Breast epithelium (tissue), 4 donors: ENCODE measurements around the gene RHBDL2. TPM values are rescaled to one million over a fixed set of nuclear protein-coding genes. Genes with fewer than 3 reads are reported as not detected.

Experiments used
- DNase-seq, 2 donors: peaks; one replicate each; pipeline ENCODE4 v3.0.0-alpha.2; 2019; ENCODE audit warnings: low spot score in 2 of 2
- H3K27ac ChIP-seq, 2 donors: fragments of 200-600 bp; sonication (generic) in 1 of 2; one replicate each; pipeline ENCODE4 v1.5.1; 2016 to 2019; ENCODE audit warnings: mild to moderate bottlenecking in 1 of 2
- H3K27me3 ChIP-seq, 2 donors: fragments of 200-600 bp; sonication (generic) in 1 of 2; one replicate each; pipeline versions ENCODE4 v1.5.1 to v1.6.0; 2017 to 2019; ENCODE audit warnings: control low read depth in 1 of 2, mild to moderate bottlenecking in 1 of 2
- H3K36me3 ChIP-seq: fragments of 200-600 bp; one replicate; pipeline ENCODE4 v1.5.1; 2019
- H3K4me1 ChIP-seq, 2 donors: fragments of 200-600 bp; sonication (generic); one replicate each; pipeline ENCODE4 v1.5.1; 2016 to 2019; ENCODE audit warnings: control low read depth in 1 of 2
- H3K4me3 ChIP-seq, 3 donors: fragments of 200-600 bp; sonication (generic); 1 replicate in 2 of 3; 2 replicates in 1 of 3; pipeline ENCODE4 v1.5.1; 2016 to 2019; ENCODE audit warnings: mild to moderate bottlenecking in 3 of 3, moderate library complexity in 2 of 3
- H3K9me3 ChIP-seq, 2 donors: fragments of 200-600 bp; sonication (generic) in 1 of 2; one replicate each; pipeline ENCODE4 v1.5.1; 2016 to 2019; ENCODE audit warnings: control low read depth in 1 of 2
- POLR2A ChIP-seq: fragments of 450-650 bp; IDR thresholded peaks from one replicate; pipeline ENCODE4 v1.6.1; 2016; ENCODE audit warnings: antibody characterized with exemption, mild to moderate bottlenecking, moderate library complexity
- POLR2AphosphoS5 ChIP-seq, 3 donors: sonication (generic); formaldehyde crosslinking; IDR thresholded peaks; one replicate each; pipeline ENCODE4 v1.6.1; 2017; ENCODE audit warnings: antibody characterized with exemption in 3 of 3
- intact Hi-C: fragments of 100-400 bp; cut with DNase I; formaldehyde crosslinking; loops from one replicate; pipeline ENCODE4 v1.15.1; 2023; ENCODE audit warnings: low total_unique reads
- total RNA-seq, 3 donors: library from RNA; depleted of rRNA; stranded (reverse); fragments of >200 nt; gene quantifications; one replicate each; pipeline ENCODE4 v1.1.0, GENCODE V29; 2016
- TF ChIP-seq, protein P1 (sequence below), 3 donors: fragments of 450-650 bp; IDR thresholded peaks; one replicate each; pipeline ENCODE4 v1.5.1; 2016 to 2017; ENCODE audit warnings: antibody characterized with exemption in 3 of 3, mild to moderate bottlenecking in 3 of 3, moderate library complexity in 3 of 3

The RHBDL2 gene
- total RNA-seq, 3 donors from 2014 or later, result 0.16 to 1.6 (median 0.33) TPM

DNA sequence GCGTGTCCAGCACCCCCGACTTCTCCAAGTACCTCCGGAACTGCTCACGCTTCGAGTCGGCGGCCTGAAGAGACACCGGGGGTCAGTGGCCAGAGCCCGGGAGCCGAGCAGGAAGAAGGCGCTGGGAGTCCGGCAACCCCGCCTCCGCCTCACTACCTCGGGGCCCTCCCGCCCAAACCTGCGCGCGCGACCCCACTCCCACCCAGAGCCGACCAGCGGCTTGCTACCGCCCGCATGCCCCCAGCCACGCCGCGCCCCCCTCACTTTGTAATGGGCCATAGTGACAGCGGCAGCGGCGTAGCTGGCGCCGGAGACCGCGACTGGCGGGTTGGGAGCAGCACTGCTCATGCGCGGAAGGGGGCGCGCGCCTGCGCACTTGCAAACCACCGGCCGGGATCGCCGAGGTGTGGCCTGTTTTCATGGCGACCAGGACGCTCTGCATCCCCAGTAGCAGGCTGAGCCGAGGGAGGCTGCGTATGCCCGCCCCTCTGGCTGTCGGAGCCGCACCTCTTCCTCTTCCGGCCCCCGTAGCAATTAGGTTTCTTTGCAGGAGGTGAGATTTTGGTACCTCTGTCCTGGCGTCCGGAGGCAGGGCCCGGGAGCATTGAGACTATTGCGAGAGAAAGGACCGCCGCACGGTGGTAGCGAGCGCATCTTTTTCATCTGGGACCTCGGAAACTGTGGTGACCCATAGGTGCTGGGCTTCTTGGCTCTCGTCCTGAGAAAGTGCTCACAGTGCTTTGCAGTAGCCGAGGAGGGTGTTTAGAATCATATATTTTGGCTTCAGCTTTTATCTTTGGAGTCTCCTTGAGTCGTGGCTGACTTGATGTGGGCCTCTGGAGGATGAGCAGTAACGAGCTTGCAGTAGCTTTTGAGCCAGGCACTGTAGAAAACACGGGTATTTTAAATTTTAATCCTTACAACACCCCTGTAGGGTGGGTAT, 68.3 kb downstream of the RHBDL2 start, which contains the start of gene MYCBP:
Gene MYCBP (minus strand): TSS at position 322 of the 943 bp plus-strand sequence. CDS start 43 bp downstream, at position 279.
- H3K4me3 ChIP-seq, result peak within 1 kb of the TSS; percentile 84 to 90 (median 84)
- intact Hi-C loops, result no loop called here
- no peaks in the 10 kb centered on the region for H3K36me3 ChIP-seq
- H3K9me3 ChIP-seq, result no peaks in the 10 kb centered on the region
- peak within 1 kb of the TSS; percentile 75 to 80 for H3K27ac ChIP-seq
- H3K27me3 ChIP-seq, result no peaks in the 10 kb centered on the region
- peak; percentile 92 to 93 for DNase-seq
- TF ChIP-seq POLR2A, result no peak
- TF ChIP-seq, protein P1, sequence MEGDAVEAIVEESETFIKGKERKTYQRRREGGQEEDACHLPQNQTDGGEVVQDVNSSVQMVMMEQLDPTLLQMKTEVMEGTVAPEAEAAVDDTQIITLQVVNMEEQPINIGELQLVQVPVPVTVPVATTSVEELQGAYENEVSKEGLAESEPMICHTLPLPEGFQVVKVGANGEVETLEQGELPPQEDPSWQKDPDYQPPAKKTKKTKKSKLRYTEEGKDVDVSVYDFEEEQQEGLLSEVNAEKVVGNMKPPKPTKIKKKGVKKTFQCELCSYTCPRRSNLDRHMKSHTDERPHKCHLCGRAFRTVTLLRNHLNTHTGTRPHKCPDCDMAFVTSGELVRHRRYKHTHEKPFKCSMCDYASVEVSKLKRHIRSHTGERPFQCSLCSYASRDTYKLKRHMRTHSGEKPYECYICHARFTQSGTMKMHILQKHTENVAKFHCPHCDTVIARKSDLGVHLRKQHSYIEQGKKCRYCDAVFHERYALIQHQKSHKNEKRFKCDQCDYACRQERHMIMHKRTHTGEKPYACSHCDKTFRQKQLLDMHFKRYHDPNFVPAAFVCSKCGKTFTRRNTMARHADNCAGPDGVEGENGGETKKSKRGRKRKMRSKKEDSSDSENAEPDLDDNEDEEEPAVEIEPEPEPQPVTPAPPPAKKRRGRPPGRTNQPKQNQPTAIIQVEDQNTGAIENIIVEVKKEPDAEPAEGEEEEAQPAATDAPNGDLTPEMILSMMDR (IDR thresholded peaks at IDR 0.05), result peak in 2 of 3 donors; percentile 20 to 33
- peak in 2 of 3 donors; percentile 40 to 42 for TF ChIP-seq POLR2AphosphoS5 (IDR thresholded peaks at IDR 0.05)
- peaks cover 7 to 10% of the 10 kb centered on the region in 2 donors for H3K4me1 ChIP-seq

DNA sequence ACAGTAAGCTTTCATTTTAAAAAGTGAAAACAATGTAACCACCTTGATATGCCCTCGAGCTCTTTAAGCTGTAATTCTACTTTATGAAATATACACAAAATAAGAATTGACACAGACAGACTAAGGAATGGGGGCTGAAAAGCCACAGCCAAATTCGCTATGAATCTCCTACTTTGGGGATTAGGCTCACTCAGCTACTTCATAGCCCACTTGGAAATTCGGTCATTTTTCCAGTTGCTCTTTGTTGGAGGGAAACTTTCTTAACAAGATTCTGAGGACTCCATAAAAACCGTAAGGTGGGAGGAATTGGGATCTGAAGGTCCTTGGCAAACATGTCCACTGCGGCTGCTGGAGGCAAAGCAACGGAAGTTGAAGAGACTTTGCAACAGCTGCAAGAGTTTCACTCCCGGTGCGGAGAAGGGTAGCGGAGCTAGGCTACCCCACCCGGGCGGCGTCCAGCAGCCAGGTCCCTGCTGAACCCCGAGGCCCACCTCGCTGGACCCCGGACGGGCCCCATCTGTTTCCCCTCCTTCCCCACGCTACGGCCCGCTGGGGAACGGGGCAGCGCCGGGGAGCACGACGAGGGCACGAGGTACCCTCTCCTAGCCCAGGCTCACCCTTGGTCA, 69.1 kb downstream of the RHBDL2 start:
- H3K4me3 ChIP-seq, result peak overlapping the region; percentile 84 to 90 (median 84)
- peak overlapping the region; percentile 75 to 80 for H3K27ac ChIP-seq
- TF ChIP-seq, protein P1 (IDR thresholded peaks at IDR 0.05), result no peak
- no peak for TF ChIP-seq POLR2A
- TF ChIP-seq POLR2AphosphoS5 (IDR thresholded peaks at IDR 0.05), result no peak
- no peaks in the 10 kb centered on the region for H3K27me3 ChIP-seq
- no peaks in the 10 kb centered on the region for H3K9me3 ChIP-seq
- H3K4me1 ChIP-seq, result peaks cover 7 to 10% of the 10 kb centered on the region in 2 donors
- no peak for DNase-seq
- H3K36me3 ChIP-seq, result no peaks in the 10 kb centered on the region
- intact Hi-C loops, result no loop called here

DNA sequence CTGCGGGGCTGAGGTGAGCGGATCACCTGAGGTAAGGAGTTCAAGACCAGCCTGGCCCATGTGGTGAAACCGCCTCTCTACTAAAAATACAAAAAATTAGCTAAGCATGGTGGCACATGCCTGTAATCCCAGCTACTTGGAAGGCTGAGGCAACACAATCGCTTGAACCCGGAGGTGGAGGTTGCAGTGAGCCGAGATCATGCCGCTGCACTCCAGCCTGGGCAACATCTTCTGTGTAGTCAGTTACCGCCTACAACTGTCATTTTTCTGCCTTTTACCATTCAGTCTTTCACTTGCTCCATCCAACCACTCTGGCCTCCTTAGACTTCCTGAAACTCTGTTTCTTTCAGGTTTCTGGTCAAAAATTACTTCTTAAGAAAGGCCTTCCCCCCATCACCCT, 70.6 kb downstream of the RHBDL2 start:
- H3K27me3 ChIP-seq, result no peaks in the 10 kb centered on the region
- peaks cover 7 to 10% of the 10 kb centered on the region in 2 donors for H3K4me1 ChIP-seq
- intact Hi-C loops, result no loop called here
- no peak overlapping the region for H3K27ac ChIP-seq
- H3K4me3 ChIP-seq, result no peak overlapping the region
- TF ChIP-seq POLR2A, result no peak
- TF ChIP-seq, protein P1 (IDR thresholded peaks at IDR 0.05), result no peak
- no peak for DNase-seq
- H3K9me3 ChIP-seq, result no peaks in the 10 kb centered on the region
- H3K36me3 ChIP-seq, result no peaks in the 10 kb centered on the region

DNA sequence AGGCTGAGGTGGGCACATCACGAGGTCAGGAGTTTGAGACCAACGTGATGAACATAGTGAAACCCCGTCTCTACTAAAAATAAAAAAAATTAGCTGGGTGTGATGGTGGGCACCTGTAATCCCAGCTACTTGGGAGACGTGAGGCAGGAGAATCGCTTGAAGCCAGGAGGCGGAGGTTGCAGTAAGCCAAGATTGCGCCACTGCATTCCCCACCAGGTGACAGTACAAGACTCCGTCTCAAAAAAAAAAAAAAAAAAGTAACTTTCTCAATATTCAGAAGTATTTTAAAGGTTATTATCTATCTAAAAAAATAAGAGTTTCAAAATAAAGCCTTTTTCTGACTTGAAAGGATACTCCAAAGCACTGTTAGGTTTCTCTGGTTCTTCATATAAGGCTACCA, 74.4 kb downstream of the RHBDL2 start:
- Histone ChIP-seq H3K4me1 (peaks cover 2 to 7% of the 10 kb centered on the region in 2 donors), H3K27me3 (no peaks in the 10 kb centered on the region), H3K36me3 (no peaks in the 10 kb centered on the region), H3K4me3 (no peak overlapping the region), H3K9me3 (no peaks in the 10 kb centered on the region), H3K27ac (no peak overlapping the region)
- TF ChIP-seq POLR2AphosphoS5 (IDR thresholded peaks at IDR 0.05) (no peak), POLR2A (no peak)
- TF ChIP-seq, protein P1 (IDR thresholded peaks at IDR 0.05), result no peak
- no peak for DNase-seq
- intact Hi-C loops, result no loop called here
